BLaER1 treated with 17β-estradiol and CSF1 and Interleukin-3, amounts not matched to agents 10 nM and 100 nM (cell line): ENCODE data around the gene FDX1.

Experiments used
- H3K27ac ChIP-seq, 11 experiments: shearing (Covaris generic); formaldehyde crosslinking; 2 replicates each; pipeline ENCODE4 v1.8.1; 2022
- H3K27me3 ChIP-seq, 11 experiments: shearing (Covaris generic); formaldehyde crosslinking; 2 replicates each; pipeline ENCODE4 v1.8.1; 2022
- H3K36me3 ChIP-seq, 11 experiments: shearing (Covaris generic); formaldehyde crosslinking; 2 replicates each; pipeline ENCODE4 v1.8.1; 2022
- H3K4me1 ChIP-seq, 10 experiments: shearing (Covaris generic); formaldehyde crosslinking; 2 replicates each; pipeline ENCODE4 v1.8.1; 2022
- H3K4me2 ChIP-seq, 11 experiments: shearing (Covaris generic); formaldehyde crosslinking; 2 replicates each; pipeline ENCODE4 v1.8.1; 2022
- H3K4me3 ChIP-seq, 10 experiments: shearing (Covaris generic); formaldehyde crosslinking; 2 replicates each; pipeline ENCODE4 v1.8.1; 2022
- H3K9ac ChIP-seq, 11 experiments: shearing (Covaris generic); formaldehyde crosslinking; 2 replicates each; pipeline ENCODE4 v1.8.1; 2022
- H3K9me3 ChIP-seq, 11 experiments: shearing (Covaris generic); formaldehyde crosslinking; replicated peaks in 1 of 11; 2 replicates each; pipeline ENCODE4 v1.8.1; 2022
- H4K20me1 ChIP-seq, 11 experiments: shearing (Covaris generic); formaldehyde crosslinking; 2 replicates each; pipeline ENCODE4 v1.8.1; 2022
- Cebpa-rat ChIP-seq, 11 experiments: shearing (Covaris generic); IDR thresholded peaks; 2 replicates each; pipeline ENCODE4 v1.8.1; 2022

The FDX1 gene

GRCh38 chr11:110512026-110512425, 82.3 kb downstream of the FDX1 start:
- no peak overlapping the region for H3K4me2 ChIP-seq
- H3K9me3 ChIP-seq: peaks cover 0 to 11% (median 6%) of the 10 kb centered on the region in 11 experiments; a peak in 17 of 22 replicates
- H3K4me3 ChIP-seq: no peak overlapping the region

GRCh38 chr11:110513259-110513801, 83.6 kb downstream of the FDX1 start:
- peaks cover 4 to 23% (median 19%) of the 10 kb centered on the region in 11 experiments for H3K9me3 ChIP-seq
- H3K4me3 ChIP-seq: no peak overlapping the region
- no peaks in the 10 kb centered on the region for H4K20me1 ChIP-seq
- no peak overlapping the region for H3K27ac ChIP-seq
- no peaks in the 10 kb centered on the region for H3K27me3 ChIP-seq
- no peak overlapping the region for H3K4me2 ChIP-seq
- H3K4me1 ChIP-seq: peaks cover 0 to 7% (median 0%) of the 10 kb centered on the region in 10 experiments; a peak in 2 of 20 replicates
- no peaks in the 10 kb centered on the region for H3K36me3 ChIP-seq
- TF ChIP-seq Cebpa-rat (IDR thresholded peaks at IDR 0.05): no peak
- H3K9ac ChIP-seq: no peak overlapping the region

More at GRCh38 chr11:110512026-110512425, 82.3 kb downstream of the FDX1 start:
- Histone ChIP-seq H3K9ac (no peak overlapping the region), H3K27ac (no peak overlapping the region), H3K4me1 (peaks cover 0 to 12% (median 0%) of the 10 kb centered on the region in 10 experiments; a peak in 2 of 20 replicates), H4K20me1 (no peaks in the 10 kb centered on the region), H3K27me3 (no peaks in the 10 kb centered on the region), H3K36me3 (no peaks in the 10 kb centered on the region)
- no peak for TF ChIP-seq Cebpa-rat (IDR thresholded peaks at IDR 0.05)

GRCh38 chr11:110513846-110514437, 84.2 kb downstream of the FDX1 start:
- H4K20me1 ChIP-seq: no peaks in the 10 kb centered on the region
- no peak overlapping the region for H3K4me3 ChIP-seq
- H3K36me3 ChIP-seq: no peaks in the 10 kb centered on the region
- H3K9me3 ChIP-seq: peaks cover 10 to 30% (median 25%) of the 10 kb centered on the region in 11 experiments
- H3K4me1 ChIP-seq: peaks cover 0 to 3% (median 0%) of the 10 kb centered on the region in 10 experiments; a peak in 2 of 20 replicates
- no peak overlapping the region for H3K27ac ChIP-seq
- no peak overlapping the region for H3K9ac ChIP-seq
- no peak for TF ChIP-seq Cebpa-rat (IDR thresholded peaks at IDR 0.05)
- H3K4me2 ChIP-seq: no peak overlapping the region
- no peaks in the 10 kb centered on the region for H3K27me3 ChIP-seq
